A549 (cell line): ENCODE results near the gene MTG2.

Source experiments
- CTCF ChIP-seq: fragments of >200 bp; sonication (Bioruptor Twin); formaldehyde crosslinking; IDR thresholded peaks from 3 replicates; pipeline ENCODE4 v1.5.1; 2016
- HDAC2 ChIP-seq: fragments of 200-600 bp; sonication (generic); IDR thresholded peaks from 2 replicates; pipeline ENCODE4 v1.6.1; 2016
- HOXB5 ChIP-seq: fragments of 250-450 bp; sonication (Bioruptor Pico); IDR thresholded peaks from 2 replicates; pipeline ENCODE4 v1.5.0; 2020; ENCODE audit warnings: mild to moderate bottlenecking, moderate library complexity
- POLR2A ChIP-seq: IDR thresholded peaks from 2 replicates; pipeline ENCODE4 v1.6.1; 2012; ENCODE audit warnings: mild to moderate bottlenecking, low read length
- RARB ChIP-seq: fragments of 250-450 bp; sonication (Bioruptor Pico); IDR thresholded peaks from 2 replicates; pipeline ENCODE4 v1.8.0; 2021; ENCODE audit warnings: mild to moderate bottlenecking, moderate library complexity

GRCh38 chr20:62141043-62141396, 41.8 kb upstream of the MTG2 start:
- TF ChIP-seq CTCF (no peak), HDAC2 (no peak), POLR2A (no peak), RARB (CRISPR knock-in tag) (no peak), HOXB5 (no peak)
